GM19351 (cell line): ENCODE data around the gene KRTAP2-1.
"Not testable (repeated sequence)": the region's sequence is repeated elsewhere in the genome, so short reads cannot be mapped to it uniquely, and the experiment has no call there.

Experiments
- ATAC-seq: cut with Tn5 transposase; IDR thresholded peaks from one replicate; pipeline ENCODE4 v1.9.1; 2021; ENCODE audit warnings: mild to moderate bottlenecking, moderate library complexity; ENCODE audit not compliant: unreplicated experiment

The KRTAP2-1 gene

GRCh38 chr17:41046735-41047465 is at the start of gene KRTAP2-1:
Gene KRTAP2-1 (minus strand): TSS chr17:41047316. CDS start chr17:41047267, 49 bp downstream.
- ATAC-seq = not testable (repeated sequence)

GRCh38 chr17:41096055-41096454 is 48.9 kb upstream of the KRTAP2-1 start:
- no peak for ATAC-seq

- not testable (repeated sequence) for ATAC-seq
Measured at GRCh38 chr17:41088760-41089352, 41.7 kb upstream of the KRTAP2-1 start.

GRCh38 chr17:41084100-41084856 is 37.2 kb upstream of the KRTAP2-1 start, which contains the start of gene KRTAP4-7:
Gene KRTAP4-7 (plus strand): TSS chr17:41084150. CDS start chr17:41084207, 57 bp downstream.
- not testable (repeated sequence) for ATAC-seq

- not testable (repeated sequence) for ATAC-seq
Measured at GRCh38 chr17:41083427-41083826, 36.3 kb upstream of the KRTAP2-1 start.

GRCh38 chr17:41082626-41083025 is 35.5 kb upstream of the KRTAP2-1 start:
- ATAC-seq = no peak

- ATAC-seq = no peak
Measured at GRCh38 chr17:41076788-41077187, 29.7 kb upstream of the KRTAP2-1 start.

GRCh38 chr17:41073676-41074075 is 26.6 kb upstream of the KRTAP2-1 start:
- ATAC-seq = no peak

GRCh38 chr17:41071606-41072360 is 24.7 kb upstream of the KRTAP2-1 start:
- ATAC-seq = no peak

GRCh38 chr17:41069031-41069430 is 21.9 kb upstream of the KRTAP2-1 start:
- ATAC-seq = no peak

- no peak for ATAC-seq
Measured at GRCh38 chr17:41067281-41067680, 20.2 kb upstream of the KRTAP2-1 start.

- ATAC-seq = no peak
Measured at GRCh38 chr17:41065829-41066624, 18.9 kb upstream of the KRTAP2-1 start, which contains the start of gene KRTAP2-4. Gene KRTAP2-4 (minus strand): TSS chr17:41065879. CDS start chr17:41065845, 34 bp downstream.

GRCh38 chr17:41065016-41065689 is 18.0 kb upstream of the KRTAP2-1 start:
- not testable (repeated sequence) for ATAC-seq

- no peak for ATAC-seq
Measured at GRCh38 chr17:41064301-41064700, 17.2 kb upstream of the KRTAP2-1 start.

GRCh38 chr17:41063449-41063848 is 16.3 kb upstream of the KRTAP2-1 start:
- ATAC-seq = no peak

- no peak for ATAC-seq
Measured at GRCh38 chr17:41061964-41062363, 14.8 kb upstream of the KRTAP2-1 start.

- no peak for ATAC-seq
Measured at GRCh38 chr17:41060052-41060604, 13.0 kb upstream of the KRTAP2-1 start, which contains the start of gene KRTAP2-3. Gene KRTAP2-3 (minus strand): TSS chr17:41060114. CDS start chr17:41060050, 64 bp downstream.

GRCh38 chr17:41059276-41060051 is 12.3 kb upstream of the KRTAP2-1 start:
- ATAC-seq = not testable (repeated sequence)
